H9 (cell line): ENCODE measurements around the gene GSC2. TPM values are rescaled to one million over a fixed set of nuclear protein-coding genes. Genes with fewer than 3 reads are reported as not detected.

Experiments used
- DNase-seq: peaks from one replicate; pipeline ENCODE4 v3.0.0-alpha.2; 2017
- H2AFZ ChIP-seq: one replicate; pipeline ENCODE4 v1.6.1; 2013; ENCODE audit warnings: mild to moderate bottlenecking, low read length, control low read depth, moderate library complexity
- H2AK5ac ChIP-seq: 2 replicates; pipeline ENCODE4 v1.6.1; 2013; ENCODE audit warnings: low read length, control low read depth, mixed read lengths; ENCODE audit not compliant: insufficient read length
- H2BK120ac ChIP-seq: one replicate; pipeline ENCODE4 v1.6.1; 2013; ENCODE audit warnings: low read depth, mild to moderate bottlenecking, low read length, control low read depth, inconsistent platforms; ENCODE audit not compliant: poor library complexity, severe bottlenecking
- H2BK12ac ChIP-seq: 2 replicates; pipeline ENCODE4 v1.6.1; 2013; ENCODE audit warnings: low read length, control low read depth, mixed read lengths, low read depth; ENCODE audit not compliant: insufficient read length
- H2BK15ac ChIP-seq: 2 replicates; pipeline ENCODE4 v1.6.1; 2013; ENCODE audit warnings: low read depth, low read length, control low read depth
- H2BK20ac ChIP-seq: one replicate; pipeline ENCODE4 v1.6.1; 2013; ENCODE audit warnings: low read depth, mild to moderate bottlenecking, low read length, control low read depth, inconsistent platforms; ENCODE audit not compliant: poor library complexity, severe bottlenecking
- H2BK5ac ChIP-seq: 2 replicates; pipeline ENCODE4 v1.6.1; 2013; ENCODE audit warnings: low read length, control low read depth, mixed read lengths; ENCODE audit not compliant: insufficient read length
- H3K14ac ChIP-seq: 2 replicates; pipeline ENCODE4 v1.6.1; 2013; ENCODE audit warnings: low read length, control low read depth; ENCODE audit not compliant: insufficient read depth
- H3K18ac ChIP-seq: 2 replicates; pipeline ENCODE4 v1.6.1; 2013; ENCODE audit warnings: low read depth, mild to moderate bottlenecking, mixed read lengths, low read length, control low read depth; ENCODE audit not compliant: insufficient read length
- H3K23ac ChIP-seq: 2 replicates; pipeline ENCODE4 v1.6.1; 2013; ENCODE audit warnings: low read length, control low read depth, mixed read lengths, low read depth; ENCODE audit not compliant: insufficient read length
- H3K23me2 ChIP-seq: 2 replicates; pipeline ENCODE4 v1.6.1; 2013; ENCODE audit warnings: low read depth, mild to moderate bottlenecking, mixed read lengths, low read length, control low read depth; ENCODE audit not compliant: insufficient read length, poor library complexity, severe bottlenecking
- H3K27ac ChIP-seq: 2 replicates; pipeline ENCODE4 v1.5.1; 2013; ENCODE audit warnings: low read length, control low read depth, mixed read lengths, low read depth; ENCODE audit not compliant: insufficient read length
- H3K27me3 ChIP-seq: 2 replicates; pipeline ENCODE4 v1.6.1; 2013; ENCODE audit warnings: low read length, control low read depth, inconsistent platforms; ENCODE audit not compliant: insufficient read depth
- H3K4ac ChIP-seq: 2 replicates; pipeline ENCODE4 v1.6.1; 2013; ENCODE audit warnings: low read depth, mild to moderate bottlenecking, control low read depth, inconsistent platforms, low read length, moderate library complexity
- H3K4me1 ChIP-seq: 2 replicates; pipeline ENCODE4 v1.6.1; 2013; ENCODE audit warnings: low read length, control low read depth, inconsistent platforms; ENCODE audit not compliant: insufficient read depth
- H3K4me2 ChIP-seq: 2 replicates; pipeline ENCODE4 v1.6.1; 2013; ENCODE audit warnings: low read length, control low read depth, mixed read lengths; ENCODE audit not compliant: insufficient read length, insufficient read depth
- H3K56ac ChIP-seq: 2 replicates; pipeline ENCODE4 v1.6.1; 2013; ENCODE audit warnings: low read depth, mild to moderate bottlenecking, mixed read lengths, low read length, control low read depth; ENCODE audit not compliant: insufficient read length
- H3K79me1 ChIP-seq: 2 replicates; pipeline ENCODE4 v1.6.1; 2013; ENCODE audit warnings: low read depth, mild to moderate bottlenecking, moderate library complexity, low read length, control low read depth, inconsistent platforms; ENCODE audit not compliant: insufficient read depth, poor library complexity, severe bottlenecking
- H3K79me2 ChIP-seq: 2 replicates; pipeline ENCODE4 v1.6.1; 2013; ENCODE audit warnings: low read length, control low read depth, inconsistent platforms; ENCODE audit not compliant: insufficient read depth
- H3K9ac ChIP-seq: 2 replicates; pipeline ENCODE4 v1.6.1; 2013; ENCODE audit warnings: low read length, control low read depth, mixed read lengths; ENCODE audit not compliant: insufficient read length; ENCODE audit errors: extremely low read depth
- H3K9me3 ChIP-seq: one replicate; pipeline ENCODE4 v1.6.1; 2013; ENCODE audit warnings: low read depth, low read length, inconsistent platforms; ENCODE audit not compliant: control insufficient read depth
- H3T11ph ChIP-seq: one replicate; pipeline ENCODE4 v1.6.1; 2013; ENCODE audit warnings: mild to moderate bottlenecking, low read length, control low read depth, inconsistent platforms
- H4K20me1 ChIP-seq: one replicate; pipeline ENCODE4 v1.6.1; 2013; ENCODE audit not compliant: control insufficient read depth, insufficient read length, insufficient read depth
- H4K5ac ChIP-seq: 2 replicates; pipeline ENCODE4 v1.6.1; 2013; ENCODE audit warnings: low read depth, mild to moderate bottlenecking, mixed read lengths, low read length, control low read depth; ENCODE audit not compliant: insufficient read length
- H4K8ac ChIP-seq: replicated peaks from 2 replicates; pipeline ENCODE4 v1.6.1; 2013; ENCODE audit warnings: low read length, control low read depth, mixed read lengths, low read depth; ENCODE audit not compliant: insufficient read length
- H4K91ac ChIP-seq: 2 replicates; pipeline ENCODE4 v1.6.1; 2013; ENCODE audit warnings: low read depth, mild to moderate bottlenecking, moderate library complexity, mixed read lengths, low read length, control low read depth; ENCODE audit not compliant: insufficient read length
- H3K27ac Mint-ChIP-seq, 3 experiments: 2 replicates in 2 of 3; 3 replicates in 1 of 3; pipeline ENCODE4 v1.8.0; 2020 to 2021; ENCODE audit warnings: mixed read lengths in 3 of 3, mild to moderate bottlenecking in 1 of 3, moderate library complexity in 1 of 3
- H3K27me3 Mint-ChIP-seq: 2 replicates; pipeline ENCODE4 v1.8.0; 2021; ENCODE audit warnings: low read depth, mild to moderate bottlenecking, moderate library complexity, mixed read lengths
- H3K36me3 Mint-ChIP-seq, 3 experiments: 2 replicates in 2 of 3; 3 replicates in 1 of 3; pipeline ENCODE4 v1.8.0; 2020 to 2021; ENCODE audit warnings: low read depth in 3 of 3, mixed read lengths in 3 of 3; ENCODE audit not compliant: insufficient read depth in 1 of 3
- H3K4me1 Mint-ChIP-seq, 2 experiments: 2 replicates each; pipeline ENCODE4 v1.8.0; 2020; ENCODE audit warnings: mixed read lengths in 2 of 2
- H3K4me3 Mint-ChIP-seq, 2 experiments: 2 replicates in 1 of 2; 3 replicates in 1 of 2; pipeline ENCODE4 v1.8.0; 2020 to 2021; ENCODE audit warnings: mild to moderate bottlenecking in 2 of 2, mixed read lengths in 2 of 2, moderate library complexity in 1 of 2
- H3K9me3 Mint-ChIP-seq, 2 experiments: 2 replicates in 1 of 2; 3 replicates in 1 of 2; pipeline ENCODE4 v1.8.0; 2020; ENCODE audit warnings: mild to moderate bottlenecking in 2 of 2, mixed read lengths in 2 of 2, moderate library complexity in 1 of 2
- CTCF ChIP-seq: fragments of 200-600 bp; sonication (generic); conservative IDR thresholded peaks from 3 replicates; pipeline ENCODE4 v1.8.0; 2021; ENCODE audit warnings: antibody characterized with exemption, mild to moderate bottlenecking
- WGBS: extraction: QIAGEN DNeasy Blood & Tissue Kit; methylation state at CpG from one replicate; pipeline ENCODE4 v1.1.7; 2013; ENCODE audit warnings: missing lambda C conversion rate, low lambda C conversion rate, mixed read lengths; ENCODE audit not compliant: insufficient read length; ENCODE audit errors: extremely low coverage; 5-methylcytosine and 5-hydroxymethylcytosine counted together
- total RNA-seq: library from RNA; stranded (reverse); gene quantifications from 2 replicates; pipeline ENCODE4 v1.2.1, GENCODE V29; 2021

The GSC2 gene
- total RNA-seq, 1 experiment from 2014 or later: 0.22 TPM

DNA sequence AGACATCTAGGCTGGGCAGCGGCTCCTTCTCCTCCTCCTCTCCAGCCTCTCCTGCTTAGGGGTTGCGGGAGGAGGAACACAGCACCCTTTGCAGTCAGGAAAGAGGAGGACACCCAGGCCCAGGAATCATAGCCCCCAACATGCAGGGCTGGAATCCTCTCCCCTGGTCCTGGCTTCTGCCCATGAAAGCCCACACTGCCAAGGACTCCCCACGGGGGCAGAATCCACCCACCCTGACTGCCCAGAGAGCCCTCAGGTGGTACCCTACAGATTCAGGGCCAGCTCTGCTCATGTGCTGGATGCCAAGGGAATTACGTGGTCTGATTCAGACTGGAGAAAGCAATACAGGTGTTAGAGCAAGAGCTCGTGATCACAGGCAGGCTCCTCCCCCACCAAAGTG is 10.1 kb downstream of the GSC2 start:
- WGBS: no CpG with 5 or more reads among the region's 5 CpGs
- H2BK20ac ChIP-seq: no peak overlapping the region
- H3T11ph ChIP-seq: no peak overlapping the region
- no peak for DNase-seq
- no peak overlapping the region for H3K27ac ChIP-seq
- Mint-ChIP-seq H3K4me1 (peaks cover 5 to 8% of the 10 kb centered on the region in 2 experiments), H3K27me3 (no peaks in the 10 kb centered on the region), H3K36me3 (peaks cover 28 to 68% (median 60%) of the 10 kb centered on the region in 3 experiments), H3K27ac (no peak overlapping the region), H3K9me3 (no peaks in the 10 kb centered on the region), H3K4me3 (no peak overlapping the region)
- H3K4ac ChIP-seq: no peak overlapping the region
- no peaks in the 10 kb centered on the region for H4K20me1 ChIP-seq
- H3K4me1 ChIP-seq: no peaks in the 10 kb centered on the region
- peaks cover 3% of the 10 kb centered on the region; the same call in 1 of the 2 replicates for H3K79me2 ChIP-seq
- H2BK12ac ChIP-seq: no peak overlapping the region
- no peaks in the 10 kb centered on the region for H3K9me3 ChIP-seq
- no peak for TF ChIP-seq CTCF
- H3K56ac ChIP-seq: no peak overlapping the region
- no peak overlapping the region for H4K91ac ChIP-seq
- no peaks in the 10 kb centered on the region for H3K27me3 ChIP-seq
- no peak overlapping the region for H4K8ac ChIP-seq
- H2BK5ac ChIP-seq: no peak overlapping the region
- no peak overlapping the region for H3K18ac ChIP-seq
- H4K5ac ChIP-seq: no peak overlapping the region
- no peak overlapping the region for H3K23ac ChIP-seq
- no peak overlapping the region for H2BK15ac ChIP-seq
- H3K4me2 ChIP-seq: no peak overlapping the region
- H2AFZ ChIP-seq: no peak overlapping the region
- H3K23me2 ChIP-seq: peaks cover 6% of the 10 kb centered on the region
- H3K79me1 ChIP-seq: no peaks in the 10 kb centered on the region
- H2BK120ac ChIP-seq: no peak overlapping the region
- no peak overlapping the region for H3K14ac ChIP-seq
- H2AK5ac ChIP-seq: no peak overlapping the region
- H3K9ac ChIP-seq: no peak overlapping the region
